VCaP (cell line): ENCODE data around the gene CCBE1.
"Not testable (repeated sequence)": the region's sequence is repeated elsewhere in the genome, so short reads cannot be mapped to it uniquely, and the experiment has no call there.

Experiments
- H3K27ac ChIP-seq: fragments of 450-650 bp; 2 replicates; pipeline ENCODE4 v1.5.1; 2017
- CTCF ChIP-seq: fragments of 450-650 bp; conservative IDR thresholded peaks from 2 replicates; pipeline ENCODE4 v1.5.1; 2017; ENCODE audit warnings: mild to moderate bottlenecking, moderate library complexity

Gene CCBE1

GRCh38 chr18:59651071-59651470 is 46.2 kb downstream of the CCBE1 start:
- no peak for TF ChIP-seq CTCF
- H3K27ac ChIP-seq, result no peak overlapping the region

GRCh38 chr18:59650266-59650820 is 46.9 kb downstream of the CCBE1 start:
- no peak overlapping the region for H3K27ac ChIP-seq
- TF ChIP-seq CTCF, result no peak

- TF ChIP-seq CTCF, result no peak
- no peak overlapping the region for H3K27ac ChIP-seq
Measured at GRCh38 chr18:59649591-59649990, 47.6 kb downstream of the CCBE1 start.

- not testable (repeated sequence) for H3K27ac ChIP-seq
Measured at GRCh38 chr18:59648469-59648868, 48.8 kb downstream of the CCBE1 start.

GRCh38 chr18:59646963-59647307 is 50.3 kb downstream of the CCBE1 start:
- no peak overlapping the region for H3K27ac ChIP-seq
- no peak for TF ChIP-seq CTCF

- no peak for TF ChIP-seq CTCF
Measured at GRCh38 chr18:59646228-59646962, 50.8 kb downstream of the CCBE1 start.

GRCh38 chr18:59643740-59644139 is 53.5 kb downstream of the CCBE1 start:
- H3K27ac ChIP-seq, result no peak overlapping the region
- no peak for TF ChIP-seq CTCF

More at GRCh38 chr18:59646228-59646962, 50.8 kb downstream of the CCBE1 start:
- H3K27ac ChIP-seq, result no peak overlapping the region

- TF ChIP-seq CTCF, result no peak
- no peak overlapping the region for H3K27ac ChIP-seq
Measured at GRCh38 chr18:59640721-59641120, 56.5 kb downstream of the CCBE1 start.
